ENCODE measurements around the gene RASL12. TPM values are rescaled to one million over a fixed set of nuclear protein-coding genes. Genes with fewer than 3 reads are reported as not detected.
"Not testable (repeated sequence)": the region's sequence is repeated elsewhere in the genome, so short reads cannot be mapped to it uniquely, and the experiment has no call there.

Gene RASL12
- total RNA-seq, 8 experiments from 2014 or later, result 0.05 to 0.73 (median 0.15) TPM; not detected in 3

DNA sequence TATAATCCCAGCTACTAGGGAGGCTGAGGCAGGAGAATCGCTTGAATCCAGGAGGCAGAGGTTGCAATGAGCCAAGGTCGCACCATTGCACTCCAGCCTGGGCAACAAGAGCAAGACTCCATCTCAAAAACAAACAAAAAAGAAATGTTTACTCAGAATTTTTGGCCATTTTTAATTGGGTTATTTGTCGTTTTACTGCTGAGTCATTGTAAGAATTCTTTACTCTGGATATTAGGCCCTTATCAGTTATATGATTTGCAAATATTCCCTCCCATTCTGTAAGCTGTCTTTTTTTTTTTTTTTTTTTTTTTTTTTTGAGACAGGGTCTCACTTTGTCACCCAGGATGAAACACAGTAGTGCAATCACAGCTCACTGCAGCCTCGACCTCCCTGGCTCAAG lies 56.6 kb downstream of the RASL12 start:
- WGBS, 10 experiments, result 67 to 100% (median 93%) methylated on average over 1 to 4 of the region's 4 CpGs
- in situ Hi-C loops (cut with MboI; ENCODE audit: low pct_unique_long_range_greater_than_20kb in 2 of 9, low sequenced_read_pairs in 9 of 9, unreplicated experiment in 9 of 9); ATAC-seq (replicated peaks in 6 of 8): not testable (repeated sequence)

DNA sequence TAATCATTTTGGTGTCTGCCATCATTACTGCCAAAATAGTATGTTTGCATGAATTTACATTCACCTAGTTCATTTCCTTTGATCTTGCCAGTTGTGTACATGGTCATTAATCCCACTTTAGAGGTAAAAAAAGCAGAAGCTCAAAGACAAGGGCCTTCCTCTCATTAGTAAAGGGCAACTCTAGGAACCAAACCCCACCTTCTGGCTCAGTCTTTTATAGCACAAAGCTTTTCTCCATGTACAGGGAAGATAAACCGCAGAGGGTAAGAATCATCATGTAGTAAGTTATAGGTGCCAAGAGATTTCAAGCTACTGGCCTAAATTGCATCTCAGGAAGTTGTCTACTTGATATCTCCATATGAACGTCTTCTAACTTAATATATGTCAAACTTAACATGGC lies 58.8 kb downstream of the RASL12 start:
- no peaks in the 10 kb centered on the region for H3K4me1 ChIP-seq (replicated peaks in 1 of 2)
- WGBS, 10 experiments, result 20 to 100% (median 93%) methylated on average over 1 to 2 of the region's 2 CpGs
- H3K27ac ChIP-seq, result no peak overlapping the region
- H3K4me3 ChIP-seq, result no peak overlapping the region
- ATAC-seq (replicated peaks in 6 of 8), result peak in 1 of 8 experiments; percentile 26
- in situ Hi-C loops (cut with MboI; ENCODE audit: low pct_unique_long_range_greater_than_20kb in 2 of 9, low sequenced_read_pairs in 9 of 9, unreplicated experiment in 9 of 9), result no loop called here

More for the DNA sequence above, 56.6 kb downstream of the RASL12 start:
- H3K27ac ChIP-seq; H3K4me3 ChIP-seq; H3K4me1 ChIP-seq (replicated peaks in 1 of 2): not testable (repeated sequence)

DNA sequence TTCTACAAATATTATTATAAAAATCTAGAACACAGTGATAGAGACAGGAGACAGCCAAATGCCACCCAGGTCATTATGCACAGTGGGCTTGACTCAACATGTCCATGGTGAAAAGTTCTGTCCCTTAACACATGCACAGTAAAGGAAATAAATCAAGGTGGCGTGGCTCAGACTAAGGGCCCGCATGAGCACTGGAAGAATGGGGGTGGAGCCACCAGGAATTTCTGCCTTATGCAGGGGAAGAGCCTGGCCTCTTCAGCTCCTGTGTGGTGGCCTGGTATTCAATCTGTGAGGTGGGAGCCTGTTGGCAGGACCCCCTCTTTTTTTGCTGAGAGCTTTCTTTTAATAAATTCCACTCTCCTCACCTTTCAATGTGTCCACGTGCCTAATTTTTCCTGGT lies 60.9 kb downstream of the RASL12 start:
- ATAC-seq (replicated peaks in 6 of 8), result peak in 6 of 8 experiments; percentile 27 to 84 (median 50)
- Histone ChIP-seq H3K4me1 (replicated peaks in 1 of 2) (no peaks in the 10 kb centered on the region), H3K4me3 (no peak overlapping the region), H3K27ac (no peak overlapping the region)
- 44 to 100% (median 94%) methylated on average over 1 to 3 of the region's 3 CpGs; no CpG with 5 or more reads in 2 of the 10 experiments for WGBS, 10 experiments
- in situ Hi-C loops (cut with MboI; ENCODE audit: low pct_unique_long_range_greater_than_20kb in 2 of 9, low sequenced_read_pairs in 9 of 9, unreplicated experiment in 9 of 9), result no loop called here

DNA sequence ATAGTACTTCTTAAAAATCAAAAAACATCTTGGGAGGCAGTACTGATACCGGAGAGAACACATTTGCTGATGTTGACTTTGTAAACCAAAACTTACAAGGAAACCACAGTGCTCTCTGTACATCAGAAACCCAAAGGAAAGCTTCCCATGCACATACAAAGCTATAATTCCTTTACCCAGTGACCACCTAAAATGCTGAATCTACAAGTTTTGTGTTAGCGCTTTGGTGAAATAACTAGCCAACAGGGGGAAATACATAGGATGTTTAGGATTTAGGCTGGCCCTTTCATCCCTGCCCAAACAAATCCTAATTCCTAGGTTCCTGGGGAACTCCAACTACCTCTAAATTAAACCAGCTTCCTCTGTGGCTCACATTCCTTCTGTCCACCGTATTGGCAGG lies 62.8 kb downstream of the RASL12 start:
- in situ Hi-C loops (cut with MboI; ENCODE audit: low pct_unique_long_range_greater_than_20kb in 2 of 9, low sequenced_read_pairs in 9 of 9, unreplicated experiment in 9 of 9), result no loop called here

More for the DNA sequence above, 62.8 kb downstream of the RASL12 start:
- Histone ChIP-seq H3K4me3 (no peak overlapping the region), H3K27ac (no peak overlapping the region), H3K4me1 (replicated peaks in 1 of 2) (no peaks in the 10 kb centered on the region)
- 40 to 100% (median 86%) methylated on average over 1 to 3 of the region's 3 CpGs; no CpG with 5 or more reads in 1 of the 10 experiments for WGBS, 10 experiments
- ATAC-seq (replicated peaks in 6 of 8), result no peak

Other genes with a start within 250 kb of the RASL12 start
- gene PIF1, start 242.3 kb downstream of the RASL12 start, total RNA-seq, result 10 to 100 TPM in 3 of 8 experiments, 1 to 10 TPM in 2, under 1 TPM in 3; 0.36 to 17.7 (median 4.5) TPM
- gene PLEKHO2, start 226.1 kb downstream of the RASL12 start, total RNA-seq, result 10 to 100 TPM in 3 of 8 experiments, 1 to 10 TPM in 5; 2.3 to 57.2 (median 6.5) TPM
- gene ANKDD1A, start 156.1 kb downstream of the RASL12 start, total RNA-seq, result 1 to 10 TPM; 1.0 to 7.7 (median 3.4) TPM
- 10 to 100 TPM; 50.6 to 75.7 (median 64.4) TPM for gene SPG21, start 78.1 kb downstream of the RASL12 start, total RNA-seq
- gene MTFMT, start 38.4 kb downstream of the RASL12 start, total RNA-seq, result 10 to 100 TPM in 4 of 8 experiments, 1 to 10 TPM in 4; 7.9 to 23.5 (median 10.4) TPM
- gene SLC51B, start 22.6 kb downstream of the RASL12 start, total RNA-seq, result 1 to 10 TPM in 3 of 8 experiments, under 1 TPM in 2, not detected in 3; 0.27 to 3.1 (median 1.3) TPM
- gene KBTBD13, start 8.8 kb upstream of the RASL12 start, total RNA-seq, result under 1 TPM in 5 of 8 experiments, not detected in 3; 0.10 to 0.28 (median 0.18) TPM
- gene UBAP1L, start 47.2 kb upstream of the RASL12 start, total RNA-seq, result 1 to 10 TPM; 1.5 to 5.6 (median 3.9) TPM
- gene PDCD7, start 65.8 kb upstream of the RASL12 start, total RNA-seq, result 10 to 100 TPM; 13.4 to 20.9 (median 17.5) TPM
- gene CLPX, start 117.4 kb upstream of the RASL12 start, total RNA-seq, result 10 to 100 TPM; 25.5 to 76.3 (median 31.0) TPM
- gene CILP, start 143.5 kb upstream of the RASL12 start, total RNA-seq, result 10 to 100 TPM in 1 of 8 experiments, 1 to 10 TPM in 1, under 1 TPM in 6; 0.16 to 15.0 (median 0.39) TPM
- gene PARP16, start 218.9 kb upstream of the RASL12 start, total RNA-seq, result 10 to 100 TPM in 3 of 8 experiments, 1 to 10 TPM in 5; 2.7 to 15.3 (median 6.7) TPM
- under 1 TPM; under 0.01 TPM for gene RNU5A-1, start 228.1 kb upstream of the RASL12 start, total RNA-seq
- under 1 TPM; under 0.01 TPM for gene RNU5B-1, start 236.7 kb upstream of the RASL12 start, total RNA-seq